Astrocyte (in vitro differentiated cells and primary cell): Measurements from ENCODE around the gene PEAK3. TPM values are rescaled to one million over a fixed set of nuclear protein-coding genes. Genes with fewer than 3 reads are reported as not detected.

Experiments
- DNase-seq: peaks from one replicate; pipeline ENCODE4 v3.0.0-alpha.2; 2010; ENCODE audit warnings: low read depth
- FAIRE-seq: peaks from 2 replicates; lab custom pipeline; 2011; peaks lifted over from hg19 to GRCh38; lab: Jason Lieb, UNC
- H2AFZ ChIP-seq: 2 replicates; pipeline ENCODE4 v1.6.0; 2012; ENCODE audit warnings: low read depth, low read length, inconsistent platforms
- H3K27ac ChIP-seq: 2 replicates; pipeline ENCODE4 v1.5.1; 2011; ENCODE audit warnings: low read depth, low read length, inconsistent platforms
- H3K27me3 ChIP-seq: 2 replicates; pipeline ENCODE4 v1.6.0; 2011; ENCODE audit warnings: low read length, inconsistent platforms; ENCODE audit not compliant: insufficient read depth
- H3K36me3 ChIP-seq: 2 replicates; pipeline ENCODE4 v1.5.1; 2011; ENCODE audit warnings: low read length, inconsistent platforms; ENCODE audit not compliant: insufficient read depth
- H3K4me1 ChIP-seq: 2 replicates; pipeline ENCODE4 v1.5.1; 2011; ENCODE audit warnings: low read length, inconsistent platforms; ENCODE audit not compliant: insufficient read depth
- H3K4me2 ChIP-seq: 2 replicates; pipeline ENCODE4 v1.6.0; 2012; ENCODE audit warnings: low read length, inconsistent platforms
- H3K4me3 ChIP-seq: 2 replicates; pipeline ENCODE4 v1.5.1; 2011; ENCODE audit warnings: low read depth, mild to moderate bottlenecking, low read length, inconsistent platforms; ENCODE audit not compliant: insufficient read depth
- H3K79me2 ChIP-seq: 2 replicates; pipeline ENCODE4 v1.6.0; 2012; ENCODE audit warnings: mild to moderate bottlenecking, low read length, inconsistent platforms; ENCODE audit not compliant: insufficient read depth
- H3K9ac ChIP-seq: 2 replicates; pipeline ENCODE4 v1.6.0; 2012; ENCODE audit warnings: mild to moderate bottlenecking, low read length, inconsistent platforms
- H3K9me3 ChIP-seq: 2 replicates; pipeline ENCODE4 v1.5.1; 2012; ENCODE audit warnings: low read depth, mild to moderate bottlenecking, low read length, inconsistent platforms; ENCODE audit not compliant: insufficient read depth
- H4K20me1 ChIP-seq: 2 replicates; pipeline ENCODE4 v1.6.0; 2012; ENCODE audit warnings: low read length, inconsistent platforms; ENCODE audit not compliant: insufficient read depth
- H3K27ac Mint-ChIP-seq: one replicate; pipeline ENCODE4 v1.8.0; 2021; ENCODE audit warnings: mild to moderate bottlenecking, mixed read lengths; ENCODE audit not compliant: unreplicated experiment
- H3K27me3 Mint-ChIP-seq: one replicate; pipeline ENCODE4 v1.8.0; 2021; ENCODE audit warnings: low read depth, mixed read lengths; ENCODE audit not compliant: unreplicated experiment
- H3K36me3 Mint-ChIP-seq: one replicate; pipeline ENCODE4 v1.8.0; 2021; ENCODE audit warnings: low read depth, mixed read lengths; ENCODE audit not compliant: unreplicated experiment
- H3K4me1 Mint-ChIP-seq: one replicate; pipeline ENCODE4 v1.8.0; 2021; ENCODE audit warnings: low read depth, mixed read lengths; ENCODE audit not compliant: unreplicated experiment
- H3K4me3 Mint-ChIP-seq: one replicate; pipeline ENCODE4 v1.8.0; 2021; ENCODE audit warnings: mild to moderate bottlenecking, moderate library complexity, mixed read lengths; ENCODE audit not compliant: unreplicated experiment
- H3K9me3 Mint-ChIP-seq: one replicate; pipeline ENCODE4 v1.8.0; 2021; ENCODE audit warnings: mild to moderate bottlenecking, mixed read lengths; ENCODE audit not compliant: unreplicated experiment
- EZH2 ChIP-seq: IDR thresholded peaks from 2 replicates; pipeline ENCODE4 v1.6.1; 2012; ENCODE audit warnings: mild to moderate bottlenecking, low read length, inconsistent platforms; ENCODE audit not compliant: insufficient read depth
- total RNA-seq: library from RNA; stranded (reverse); gene quantifications from 2 replicates; pipeline ENCODE4 v1.2.1, GENCODE V29; 2021
- TF ChIP-seq, protein P1 (sequence below): IDR thresholded peaks from 2 replicates; pipeline ENCODE4 v1.5.1; 2011; ENCODE audit warnings: low read depth, mild to moderate bottlenecking, inconsistent platforms, low read length, moderate library complexity; ENCODE audit not compliant: insufficient read depth

PEAK3 gene
- total RNA-seq, 1 donor from 2014 or later, result 0.18 TPM

DNA sequence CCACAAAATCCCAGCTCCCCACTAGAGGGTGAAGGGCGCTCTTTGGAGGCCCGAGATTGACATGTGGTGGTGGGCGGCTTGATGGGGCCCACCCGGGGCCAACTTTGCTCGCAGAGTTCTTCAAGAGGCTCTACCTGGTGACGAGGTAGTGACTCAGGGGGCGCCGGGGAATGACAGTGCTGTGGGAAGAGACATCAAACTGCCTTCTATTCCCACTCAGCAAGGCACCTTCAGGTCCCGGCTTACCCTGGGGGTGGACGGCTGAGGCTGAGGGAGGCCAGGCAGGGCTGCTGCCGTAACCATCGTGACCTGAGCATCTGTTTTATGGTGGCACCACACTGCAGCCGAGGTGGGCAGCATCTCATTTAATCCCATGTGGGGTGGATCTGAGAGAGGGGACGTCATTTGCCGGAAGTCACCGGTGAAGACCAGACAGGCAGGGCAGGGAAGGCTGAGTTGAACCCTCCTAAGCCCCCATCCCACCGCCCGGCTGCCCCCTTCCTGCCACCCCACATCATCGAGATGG lies 24.4 kb upstream of the PEAK3 start:
- H3K36me3 ChIP-seq, result no peaks in the 10 kb centered on the region
- no peak overlapping the region for H3K9ac ChIP-seq
- Mint-ChIP-seq H3K36me3 (no peaks in the 10 kb centered on the region), H3K27ac (no peak overlapping the region), H3K9me3 (peaks cover 6% of the 10 kb centered on the region), H3K4me1 (no peaks in the 10 kb centered on the region), H3K4me3 (no peak overlapping the region), H3K27me3 (peaks cover 42% of the 10 kb centered on the region)
- no peak overlapping the region for H2AFZ ChIP-seq
- DNase-seq (no peak), FAIRE-seq (no peak)
- peaks cover 17% of the 10 kb centered on the region for H3K4me1 ChIP-seq
- peaks cover 3% of the 10 kb centered on the region for H4K20me1 ChIP-seq
- H3K27me3 ChIP-seq, result peaks cover 18% of the 10 kb centered on the region
- no peak overlapping the region for H3K4me3 ChIP-seq
- H3K79me2 ChIP-seq, result no peaks in the 10 kb centered on the region
- no peaks in the 10 kb centered on the region for H3K9me3 ChIP-seq
- TF ChIP-seq EZH2, result no peak
- TF ChIP-seq, protein P1, sequence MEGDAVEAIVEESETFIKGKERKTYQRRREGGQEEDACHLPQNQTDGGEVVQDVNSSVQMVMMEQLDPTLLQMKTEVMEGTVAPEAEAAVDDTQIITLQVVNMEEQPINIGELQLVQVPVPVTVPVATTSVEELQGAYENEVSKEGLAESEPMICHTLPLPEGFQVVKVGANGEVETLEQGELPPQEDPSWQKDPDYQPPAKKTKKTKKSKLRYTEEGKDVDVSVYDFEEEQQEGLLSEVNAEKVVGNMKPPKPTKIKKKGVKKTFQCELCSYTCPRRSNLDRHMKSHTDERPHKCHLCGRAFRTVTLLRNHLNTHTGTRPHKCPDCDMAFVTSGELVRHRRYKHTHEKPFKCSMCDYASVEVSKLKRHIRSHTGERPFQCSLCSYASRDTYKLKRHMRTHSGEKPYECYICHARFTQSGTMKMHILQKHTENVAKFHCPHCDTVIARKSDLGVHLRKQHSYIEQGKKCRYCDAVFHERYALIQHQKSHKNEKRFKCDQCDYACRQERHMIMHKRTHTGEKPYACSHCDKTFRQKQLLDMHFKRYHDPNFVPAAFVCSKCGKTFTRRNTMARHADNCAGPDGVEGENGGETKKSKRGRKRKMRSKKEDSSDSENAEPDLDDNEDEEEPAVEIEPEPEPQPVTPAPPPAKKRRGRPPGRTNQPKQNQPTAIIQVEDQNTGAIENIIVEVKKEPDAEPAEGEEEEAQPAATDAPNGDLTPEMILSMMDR, result no peak
- H3K27ac ChIP-seq, result no peak overlapping the region
- H3K4me2 ChIP-seq, result no peak overlapping the region

DNA sequence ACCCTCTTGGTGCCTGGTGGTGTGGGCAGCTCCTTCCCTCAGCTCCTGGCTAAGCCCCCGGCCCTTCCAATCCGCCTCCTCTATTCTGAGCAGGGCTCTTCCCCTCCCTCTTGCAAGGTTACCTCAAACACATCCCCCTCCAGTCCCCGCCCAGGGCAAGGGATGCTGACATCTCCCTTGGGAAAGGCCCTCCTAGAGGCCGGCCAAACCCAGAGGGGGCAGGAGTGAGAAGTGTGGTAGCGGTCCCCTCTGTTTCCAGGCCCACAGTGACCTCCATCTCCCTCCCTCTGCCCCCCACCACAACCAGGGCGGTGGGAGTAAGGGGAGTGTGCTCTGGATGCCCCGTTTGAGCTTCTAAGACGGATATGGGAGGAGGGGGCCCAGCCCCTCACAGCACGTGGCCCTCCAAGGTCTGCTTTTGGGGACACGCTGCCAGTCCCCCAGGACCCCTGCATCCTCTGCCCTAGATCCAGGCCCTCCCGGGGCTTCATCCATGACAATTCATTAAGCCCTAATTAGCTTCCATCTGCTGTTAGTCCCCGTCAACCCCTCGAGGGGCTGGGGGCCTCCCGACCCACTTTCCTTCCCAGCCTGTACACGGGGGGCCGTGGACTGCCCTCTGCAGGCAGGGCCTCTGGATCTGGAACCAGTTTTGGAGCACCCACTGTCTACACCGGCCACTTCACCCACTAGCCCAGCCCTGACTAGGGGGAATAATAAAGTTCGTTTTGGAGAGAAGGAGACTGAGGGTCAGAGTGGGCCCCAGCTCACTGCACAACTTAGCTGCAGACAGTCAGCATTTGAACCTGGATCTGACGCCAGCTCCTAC lies 23.7 kb upstream of the PEAK3 start:
- Mint-ChIP-seq H3K27me3 (peaks cover 45% of the 10 kb centered on the region), H3K4me3 (no peak overlapping the region), H3K9me3 (peaks cover 6% of the 10 kb centered on the region), H3K27ac (no peak overlapping the region), H3K36me3 (no peaks in the 10 kb centered on the region), H3K4me1 (no peaks in the 10 kb centered on the region)
- Histone ChIP-seq H4K20me1 (peaks cover 3% of the 10 kb centered on the region), H3K4me3 (no peak overlapping the region), H3K79me2 (no peaks in the 10 kb centered on the region), H3K36me3 (no peaks in the 10 kb centered on the region), H3K4me2 (no peak overlapping the region), H2AFZ (no peak overlapping the region), H3K4me1 (peaks cover 17% of the 10 kb centered on the region), H3K9me3 (no peaks in the 10 kb centered on the region), H3K27me3 (peaks cover 18% of the 10 kb centered on the region), H3K27ac (no peak overlapping the region), H3K9ac (no peak overlapping the region)
- no peak for TF ChIP-seq EZH2
- TF ChIP-seq, protein P1, result no peak
- FAIRE-seq (no peak), DNase-seq (no peak)
